ENCODE measurements around the gene CAMTA1.

The CAMTA1 gene

DNA sequence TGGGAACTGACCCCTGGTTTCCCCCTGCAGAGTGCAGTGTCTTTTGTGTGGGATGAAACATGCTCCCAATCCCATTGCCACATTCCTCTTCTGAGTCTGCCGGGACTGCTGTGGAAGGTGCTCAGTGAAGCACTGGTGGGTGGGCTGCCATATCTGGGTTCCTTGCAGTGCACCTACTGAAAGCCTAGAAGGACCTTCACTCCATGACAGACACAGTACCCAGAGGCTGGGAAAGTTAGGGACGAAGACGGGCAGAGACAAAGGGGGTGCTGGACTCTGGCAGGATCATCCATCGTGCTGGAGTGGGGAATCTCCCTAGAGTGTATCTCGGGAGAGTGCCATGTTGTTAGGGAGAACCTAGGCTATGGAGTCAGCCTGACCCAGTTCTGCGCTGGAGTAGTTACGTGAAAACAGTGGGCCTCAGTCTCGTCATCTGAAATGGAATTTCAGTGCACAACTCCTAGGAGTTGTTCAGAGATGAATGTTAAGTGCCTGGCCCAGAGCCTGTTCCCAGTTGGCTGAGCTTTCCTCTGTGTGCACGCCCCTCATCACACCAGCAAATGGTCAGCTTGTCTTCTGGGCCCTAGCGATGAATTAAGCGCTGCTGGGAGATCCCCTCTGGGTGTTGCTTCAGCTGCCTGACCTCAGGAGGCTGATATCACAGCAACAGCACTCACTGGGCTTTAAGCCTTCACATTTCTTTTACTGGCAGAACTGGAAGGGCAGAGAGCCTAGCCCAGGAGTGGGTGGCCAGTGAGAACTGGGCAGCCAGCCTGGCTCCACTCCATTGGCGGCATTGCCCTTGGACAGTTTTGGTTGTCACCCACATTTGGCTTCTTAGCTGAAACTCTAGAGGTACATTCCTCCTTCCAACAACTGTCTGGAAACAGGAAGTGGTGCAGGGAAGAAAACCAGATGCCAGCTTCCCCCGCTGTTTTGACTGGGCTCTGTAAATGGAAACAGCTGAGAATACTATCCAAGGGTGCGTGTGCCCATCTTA, 506.0 kb downstream of the CAMTA1 start:
- no peak for DNase-seq (ENCODE audit: low spot score in 2 of 2)
- peaks cover 2% of the 10 kb centered on the region for H3K9me3 Mint-ChIP-seq
- H3K36me3 Mint-ChIP-seq, result no peaks in the 10 kb centered on the region
- H3K27ac Mint-ChIP-seq, result no peak overlapping the region
- H3K4me3 Mint-ChIP-seq, result no peak overlapping the region
- no peaks in the 10 kb centered on the region for H3K4me1 Mint-ChIP-seq
- ATAC-seq, result no peak

DNA sequence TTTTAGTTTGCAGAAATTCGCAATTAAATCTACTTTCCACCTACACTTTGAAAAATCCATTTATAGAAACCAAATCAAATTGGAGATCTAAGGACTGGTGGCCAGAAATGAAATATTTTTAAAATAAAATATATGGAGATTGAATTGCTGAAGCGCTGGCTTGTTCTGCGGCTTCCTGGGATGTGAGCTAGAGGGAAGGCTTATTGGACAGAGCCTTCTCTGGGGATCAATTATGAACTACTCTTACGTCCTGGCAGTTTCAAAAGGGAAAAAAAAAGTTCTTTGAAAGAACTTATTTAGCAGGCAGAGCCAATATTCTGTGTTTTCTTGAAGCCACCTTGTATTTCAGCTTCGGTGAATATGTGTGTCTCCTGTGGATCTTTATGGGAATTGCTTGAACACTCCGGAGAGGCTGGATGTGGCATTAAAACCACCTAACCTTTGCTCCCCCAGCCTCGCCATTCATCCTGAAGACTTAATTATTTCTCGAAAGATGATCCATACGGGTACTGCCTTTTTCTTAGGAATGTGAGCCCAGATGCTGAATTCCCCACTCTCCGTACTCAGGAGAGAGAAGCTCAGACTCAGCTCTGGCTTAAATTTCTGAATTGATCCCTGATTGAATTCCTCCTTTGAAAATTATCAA, 506.9 kb downstream of the CAMTA1 start:
- Mint-ChIP-seq H3K27ac (no peak overlapping the region), H3K4me1 (no peaks in the 10 kb centered on the region), H3K4me3 (no peak overlapping the region), H3K36me3 (no peaks in the 10 kb centered on the region), H3K9me3 (peaks cover 2% of the 10 kb centered on the region)
- ATAC-seq (no peak), DNase-seq (ENCODE audit: low spot score in 2 of 2) (no peak)

DNA sequence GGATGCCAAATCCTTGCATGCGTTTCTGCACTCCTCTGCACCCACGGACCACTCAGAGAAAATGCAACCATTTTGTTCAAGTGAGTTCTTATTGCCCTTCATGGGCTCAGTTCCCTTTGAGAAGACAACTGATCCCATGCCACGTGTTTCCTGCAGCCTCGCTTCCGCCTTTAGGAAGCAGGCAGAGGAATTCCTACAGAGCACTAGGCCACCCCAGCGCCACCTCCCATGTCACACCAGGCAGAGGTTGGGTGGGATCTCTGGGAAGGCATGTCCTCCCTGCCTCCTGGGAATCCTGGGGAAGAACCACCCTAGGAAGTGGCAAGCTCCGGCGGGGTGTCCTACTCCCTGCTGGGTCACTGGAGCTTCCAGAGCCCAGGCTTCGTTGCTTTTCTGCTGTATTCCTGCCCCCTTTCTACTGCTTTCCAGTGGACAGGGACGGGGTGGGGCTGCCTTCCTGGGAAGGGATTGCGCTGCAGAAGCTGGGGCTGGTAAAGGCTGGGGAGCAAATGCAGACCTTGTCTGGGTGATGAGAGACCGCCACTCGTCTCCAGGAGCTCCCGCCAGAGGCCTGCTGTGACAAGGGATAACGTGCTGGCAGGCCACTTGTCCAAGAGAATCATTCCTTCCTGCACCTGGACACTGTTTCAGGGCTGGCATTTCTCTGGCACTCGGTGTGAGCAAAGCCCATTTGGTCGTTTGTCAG, 507.6 kb downstream of the CAMTA1 start:
- Mint-ChIP-seq H3K36me3 (no peaks in the 10 kb centered on the region), H3K9me3 (no peaks in the 10 kb centered on the region), H3K27ac (no peak overlapping the region), H3K4me1 (no peaks in the 10 kb centered on the region), H3K4me3 (no peak overlapping the region)
- DNase-seq (ENCODE audit: low spot score in 2 of 2) (no peak), ATAC-seq (no peak)

DNA sequence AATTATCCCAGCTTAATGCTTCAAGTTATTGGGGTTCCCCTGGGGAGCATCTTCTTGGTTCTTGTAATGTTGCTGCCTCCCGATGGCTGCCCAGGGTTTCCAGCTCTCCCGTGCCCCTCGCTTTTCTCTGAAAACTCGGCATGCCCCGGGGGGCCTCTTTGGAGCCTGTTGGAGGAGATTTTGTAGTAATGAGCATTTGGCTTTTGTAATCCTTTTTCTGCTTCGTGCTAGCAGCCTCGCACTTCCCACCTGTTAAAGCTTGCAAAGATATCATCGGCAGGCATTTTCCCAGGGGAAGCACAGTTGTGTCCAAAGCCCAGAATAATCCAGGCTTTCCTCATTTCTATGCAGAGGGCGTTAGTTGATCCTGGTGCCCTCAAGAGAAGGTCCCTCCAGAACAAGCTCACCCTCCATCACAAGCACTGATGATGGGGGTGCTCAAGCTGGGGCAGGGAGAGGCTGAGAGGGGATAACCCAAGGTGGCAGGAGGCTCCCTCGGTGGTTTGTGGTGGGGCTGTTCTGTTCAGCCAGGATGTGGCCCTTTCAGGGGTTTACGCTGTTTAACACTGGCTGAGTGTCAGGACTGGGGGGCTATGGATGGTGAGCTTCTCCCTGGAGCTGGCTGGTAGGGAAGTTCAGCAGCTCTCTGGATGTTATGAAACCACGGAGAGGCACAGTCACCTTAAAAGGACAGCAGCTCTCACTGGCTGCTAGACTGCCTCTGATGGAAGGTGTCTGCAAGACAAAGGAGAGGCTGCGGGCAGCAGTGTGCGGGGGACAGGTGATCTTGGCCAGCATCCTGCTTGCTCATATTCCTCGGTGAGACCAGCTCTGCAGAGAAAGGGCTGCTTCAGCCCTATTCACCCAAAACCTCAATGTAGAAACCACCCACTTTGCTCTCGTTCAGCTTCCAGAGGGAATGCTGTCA, 508.7 kb downstream of the CAMTA1 start:
- Mint-ChIP-seq H3K9me3 (no peaks in the 10 kb centered on the region), H3K4me1 (no peaks in the 10 kb centered on the region), H3K27ac (no peak overlapping the region), H3K36me3 (no peaks in the 10 kb centered on the region), H3K4me3 (no peak overlapping the region)
- no peak for DNase-seq (ENCODE audit: low spot score in 2 of 2)
- no peak for ATAC-seq

DNA sequence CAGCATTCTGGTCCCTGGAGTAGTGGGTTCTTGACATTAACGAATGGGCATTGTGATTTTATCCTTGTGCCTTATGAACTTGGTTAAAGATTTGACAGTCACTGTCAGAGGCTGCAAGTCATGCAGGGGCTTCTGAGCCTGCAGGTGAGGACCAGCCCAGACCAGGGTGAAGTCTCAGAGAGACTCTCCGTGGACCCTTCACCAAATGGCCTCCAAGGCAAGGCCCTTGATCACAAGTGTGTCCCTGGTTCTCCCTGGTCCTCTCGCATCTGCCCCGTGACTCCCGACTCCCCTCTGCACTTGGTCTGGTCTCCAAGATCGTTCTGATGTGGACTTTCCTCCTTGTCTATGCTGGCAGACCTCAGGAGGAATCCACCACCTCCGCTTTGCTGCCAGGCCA, 509.4 kb downstream of the CAMTA1 start:
- Mint-ChIP-seq H3K4me3 (no peak overlapping the region), H3K36me3 (no peaks in the 10 kb centered on the region), H3K9me3 (no peaks in the 10 kb centered on the region), H3K4me1 (no peaks in the 10 kb centered on the region), H3K27ac (no peak overlapping the region)
- DNase-seq (ENCODE audit: low spot score in 2 of 2) (no peak), ATAC-seq (no peak)

DNA sequence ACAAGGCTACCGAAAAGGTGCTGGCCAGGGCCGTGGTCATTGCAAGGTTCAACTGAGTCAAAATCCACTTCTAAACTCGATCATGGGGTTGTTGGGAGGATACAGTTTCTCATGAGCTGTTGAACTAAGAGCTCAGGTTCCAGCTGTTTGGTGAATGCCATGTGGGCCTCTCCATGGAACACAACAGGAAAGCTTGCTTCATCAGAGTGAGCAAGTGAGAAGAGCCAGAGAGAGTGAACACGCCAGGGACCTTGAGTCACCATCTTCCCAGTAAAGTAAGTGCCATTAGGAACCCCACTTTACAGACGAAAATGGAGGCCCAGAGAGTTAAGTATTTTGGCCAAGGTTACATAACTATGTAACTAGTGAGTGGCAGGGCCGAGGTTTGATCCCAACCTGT, 510.7 kb downstream of the CAMTA1 start:
- no peak overlapping the region for H3K4me3 Mint-ChIP-seq
- H3K9me3 Mint-ChIP-seq, result no peaks in the 10 kb centered on the region
- no peaks in the 10 kb centered on the region for H3K36me3 Mint-ChIP-seq
- H3K4me1 Mint-ChIP-seq, result no peaks in the 10 kb centered on the region
- ATAC-seq, result no peak
- no peak for DNase-seq (ENCODE audit: low spot score in 2 of 2)
- no peak overlapping the region for H3K27ac Mint-ChIP-seq

DNA sequence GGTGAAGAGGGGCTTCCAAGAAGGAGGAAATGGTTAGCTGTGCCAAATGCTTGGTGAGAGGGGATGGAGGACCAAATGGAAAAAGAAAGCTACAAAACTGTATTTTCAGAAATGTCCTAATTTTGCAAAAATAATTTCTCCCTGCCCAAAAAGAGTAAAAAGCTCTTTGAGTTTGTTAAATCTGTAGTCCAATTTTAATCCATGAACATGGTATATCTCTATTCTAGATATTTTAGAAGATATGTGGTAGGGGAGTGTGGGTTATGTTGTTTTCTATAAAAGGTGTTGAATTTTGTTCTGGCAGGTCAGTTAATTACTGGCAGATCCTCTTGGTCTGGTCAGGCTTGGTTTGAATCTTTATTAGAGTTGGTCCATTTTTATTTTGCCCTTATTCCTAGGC, 511.7 kb downstream of the CAMTA1 start:
- Mint-ChIP-seq H3K9me3 (no peaks in the 10 kb centered on the region), H3K4me3 (no peak overlapping the region), H3K4me1 (no peaks in the 10 kb centered on the region), H3K36me3 (no peaks in the 10 kb centered on the region), H3K27ac (no peak overlapping the region)
- no peak for DNase-seq (ENCODE audit: low spot score in 2 of 2)
- ATAC-seq, result no peak

DNA sequence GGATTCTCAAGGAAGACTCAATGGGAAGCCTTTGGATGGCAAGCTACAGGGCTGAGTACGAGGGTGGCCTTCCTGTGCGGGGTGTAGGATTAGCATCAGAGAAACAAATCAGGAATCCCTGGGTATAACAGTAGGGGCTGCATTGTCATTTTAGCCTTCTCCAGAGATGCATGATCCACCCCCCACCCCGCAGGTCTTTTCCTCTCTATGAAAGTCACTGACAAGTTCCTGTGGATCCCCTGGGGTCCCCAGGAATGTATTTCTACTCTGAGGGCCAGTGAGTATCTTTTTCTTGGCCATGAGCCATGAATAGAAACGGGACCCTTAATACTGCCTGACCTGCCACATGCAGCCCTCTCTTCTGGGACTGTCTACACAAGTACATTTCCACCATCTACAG, 512.9 kb downstream of the CAMTA1 start:
- DNase-seq (ENCODE audit: low spot score in 2 of 2) (peak in 1 of 2 donors; percentile 22), ATAC-seq (no peak)
- no peak overlapping the region for H3K27ac Mint-ChIP-seq
- no peaks in the 10 kb centered on the region for H3K36me3 Mint-ChIP-seq
- H3K4me1 Mint-ChIP-seq, result no peaks in the 10 kb centered on the region
- no peak overlapping the region for H3K4me3 Mint-ChIP-seq
- no peaks in the 10 kb centered on the region for H3K9me3 Mint-ChIP-seq

DNA sequence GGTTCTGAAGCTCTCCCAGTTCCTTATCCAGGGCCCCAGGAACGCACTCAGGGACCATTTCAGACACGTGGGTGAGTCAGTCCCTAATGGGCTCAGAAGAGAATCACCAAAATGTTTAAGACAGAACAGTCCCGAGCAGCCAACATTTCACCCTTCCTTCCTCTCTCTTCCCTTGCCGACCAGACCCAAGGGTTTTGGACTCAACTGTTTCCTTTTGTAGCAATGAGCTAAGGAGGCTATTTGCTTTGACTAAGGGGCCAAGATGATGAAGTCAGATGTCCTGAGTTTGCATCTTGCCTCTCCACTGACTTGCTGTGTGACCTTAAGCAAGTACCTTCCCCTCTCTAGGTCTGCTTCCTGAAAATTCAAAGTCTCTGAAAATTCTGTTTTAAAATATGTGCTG, 513.5 kb downstream of the CAMTA1 start:
- no peaks in the 10 kb centered on the region for H3K9me3 Mint-ChIP-seq
- H3K27ac Mint-ChIP-seq, result no peak overlapping the region
- H3K36me3 Mint-ChIP-seq, result no peaks in the 10 kb centered on the region
- H3K4me1 Mint-ChIP-seq, result no peaks in the 10 kb centered on the region
- no peak overlapping the region for H3K4me3 Mint-ChIP-seq
- ATAC-seq, result no peak
- peak in 1 of 2 donors; percentile 18 for DNase-seq (ENCODE audit: low spot score in 2 of 2)

DNA sequence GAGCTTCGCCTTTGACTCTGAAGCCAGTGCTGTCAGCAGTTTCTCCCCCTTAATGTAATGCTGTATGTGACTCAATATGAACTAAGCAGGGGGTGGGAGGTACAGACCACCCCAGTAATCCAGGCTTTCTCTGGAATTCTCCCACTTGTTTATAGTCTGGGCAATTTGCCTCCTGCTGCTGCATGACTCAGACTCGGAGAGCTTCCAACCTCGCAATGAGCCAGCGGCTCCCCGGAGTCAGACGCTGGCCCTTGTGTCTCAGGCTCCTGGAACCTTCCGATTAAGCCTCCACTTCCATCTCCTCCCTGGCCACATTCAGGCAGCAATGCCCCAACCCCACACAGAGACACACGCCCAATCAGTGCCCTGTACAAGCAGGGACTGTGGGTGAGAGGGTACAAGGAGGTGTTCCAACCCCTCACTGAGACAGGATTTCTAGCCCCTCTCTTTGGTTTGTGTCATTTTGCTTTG, 514.1 kb downstream of the CAMTA1 start:
- no peak overlapping the region for H3K27ac Mint-ChIP-seq

DNA sequence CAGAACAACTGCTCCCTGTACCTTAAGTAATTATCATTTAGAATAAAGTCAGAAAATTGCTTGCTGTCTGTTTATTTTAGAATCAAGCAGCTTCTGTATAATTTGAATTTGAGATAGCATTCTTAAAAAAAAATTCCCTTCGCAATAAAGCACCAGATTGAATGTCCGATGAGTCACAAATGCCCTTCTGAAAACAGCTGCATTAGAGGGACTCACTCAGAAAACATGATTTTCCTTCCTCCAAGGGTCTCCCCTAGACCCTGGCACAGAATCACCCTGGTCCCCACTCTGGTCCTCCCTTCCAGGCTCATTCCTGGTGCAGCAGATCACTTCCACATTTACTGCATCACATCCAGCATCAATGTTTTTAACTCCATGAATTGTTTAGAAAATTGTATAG, 514.7 kb downstream of the CAMTA1 start:
- Mint-ChIP-seq H3K9me3 (no peaks in the 10 kb centered on the region), H3K36me3 (no peaks in the 10 kb centered on the region), H3K4me1 (no peaks in the 10 kb centered on the region), H3K27ac (no peak overlapping the region), H3K4me3 (no peak overlapping the region)
- ATAC-seq, result no peak
- DNase-seq (ENCODE audit: low spot score in 2 of 2), result no peak

More for the DNA sequence above, 514.1 kb downstream of the CAMTA1 start:
- ATAC-seq (no peak), DNase-seq (ENCODE audit: low spot score in 2 of 2) (peak in 1 of 2 donors; percentile 33)
- Mint-ChIP-seq H3K9me3 (no peaks in the 10 kb centered on the region), H3K4me1 (no peaks in the 10 kb centered on the region), H3K4me3 (no peak overlapping the region), H3K36me3 (no peaks in the 10 kb centered on the region)

DNA sequence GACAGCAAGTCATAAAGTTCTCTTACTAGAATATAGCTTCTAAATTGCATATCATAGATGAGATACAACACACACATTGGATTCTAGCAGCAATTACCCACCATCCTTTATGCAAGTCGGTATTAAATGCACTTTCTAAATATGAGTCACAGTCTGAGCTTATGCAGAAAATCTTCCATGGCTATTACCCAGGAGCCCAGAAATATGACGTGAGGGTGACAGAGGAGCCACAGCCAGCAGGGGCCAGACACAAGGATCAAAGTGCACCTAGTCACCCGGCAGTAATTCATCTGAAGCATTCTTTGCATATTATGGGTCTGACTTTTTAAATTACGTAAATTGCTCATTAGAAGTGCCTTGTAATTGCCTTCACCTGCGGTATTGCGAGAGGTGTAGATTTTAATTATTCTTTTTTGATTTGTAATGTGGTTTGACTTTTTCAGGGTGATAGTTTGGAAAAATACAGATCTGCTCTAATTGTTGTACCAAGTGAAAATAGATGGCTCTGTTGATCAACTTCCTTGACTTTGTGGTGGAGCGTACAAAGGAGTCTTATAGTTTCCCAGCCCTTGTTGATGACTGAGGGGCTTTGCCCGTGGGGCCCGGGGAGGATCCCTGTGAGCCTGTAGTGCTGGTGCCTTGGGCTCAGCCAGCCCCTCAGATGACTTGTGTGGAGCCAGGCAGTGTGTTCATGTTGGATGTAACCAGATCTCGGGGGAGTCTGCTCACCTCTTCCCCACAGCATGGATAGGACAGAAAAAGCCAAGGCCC, 515.8 kb downstream of the CAMTA1 start:
- Mint-ChIP-seq H3K4me3 (no peak overlapping the region), H3K9me3 (no peaks in the 10 kb centered on the region), H3K27ac (no peak overlapping the region), H3K4me1 (no peaks in the 10 kb centered on the region), H3K36me3 (no peaks in the 10 kb centered on the region)
- DNase-seq (ENCODE audit: low spot score in 2 of 2) (peak in 1 of 2 donors; percentile 30), ATAC-seq (no peak)

DNA sequence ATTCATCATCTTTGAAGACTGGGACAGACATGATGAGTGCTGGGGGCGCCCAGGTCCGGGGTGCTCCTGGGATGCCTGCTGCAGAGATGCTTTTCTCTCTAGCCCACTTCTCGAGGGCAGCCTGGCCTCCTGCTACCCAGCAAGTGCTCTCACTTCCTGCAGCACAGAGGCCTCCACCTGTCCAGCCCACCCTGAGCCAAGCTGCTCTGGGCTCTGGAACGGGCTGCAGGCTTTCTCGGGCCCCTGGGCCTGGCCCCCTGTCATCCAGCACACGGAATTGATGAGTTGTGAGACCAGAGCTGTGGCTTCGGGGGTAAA, 516.4 kb downstream of the CAMTA1 start:
- no peak overlapping the region for H3K4me3 Mint-ChIP-seq
- no peak for ATAC-seq
- no peak for DNase-seq (ENCODE audit: low spot score in 2 of 2)
- no peaks in the 10 kb centered on the region for H3K4me1 Mint-ChIP-seq
- H3K36me3 Mint-ChIP-seq, result no peaks in the 10 kb centered on the region
- H3K9me3 Mint-ChIP-seq, result no peaks in the 10 kb centered on the region
- no peak overlapping the region for H3K27ac Mint-ChIP-seq

DNA sequence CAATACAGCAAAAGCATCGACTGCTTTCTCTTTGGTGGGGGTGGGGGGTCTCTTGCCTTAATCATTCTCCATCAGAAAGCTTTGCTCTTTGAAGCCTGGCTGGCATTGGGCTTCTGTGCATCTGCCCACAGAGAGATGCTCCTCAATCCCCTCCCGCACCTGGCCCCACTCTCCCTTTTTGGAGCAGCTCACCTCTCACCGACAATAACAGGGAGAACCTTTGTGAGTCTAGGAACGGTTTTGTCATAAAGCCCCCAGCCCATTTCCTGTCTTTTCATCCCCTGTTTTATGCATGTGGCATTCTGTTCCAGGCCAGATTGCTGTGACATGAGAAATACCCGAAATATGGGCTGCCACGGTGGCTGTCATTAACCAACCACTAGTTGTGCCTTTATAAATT, 516.9 kb downstream of the CAMTA1 start:
- Mint-ChIP-seq H3K4me1 (no peaks in the 10 kb centered on the region), H3K9me3 (no peaks in the 10 kb centered on the region), H3K27ac (no peak overlapping the region), H3K36me3 (no peaks in the 10 kb centered on the region), H3K4me3 (no peak overlapping the region)
- ATAC-seq (no peak), DNase-seq (ENCODE audit: low spot score in 2 of 2) (peak in 1 of 2 donors; percentile 23)
